Measurements from ENCODE around the gene WFDC11. TPM values are rescaled to one million over a fixed set of nuclear protein-coding genes. Genes with fewer than 3 reads are reported as not detected.
"Not testable (repeated sequence)": the region's sequence is repeated elsewhere in the genome, so short reads cannot be mapped to it uniquely, and the experiment has no call there.

WFDC11 gene
- total RNA-seq, result not detected in 2 replicates

DNA sequence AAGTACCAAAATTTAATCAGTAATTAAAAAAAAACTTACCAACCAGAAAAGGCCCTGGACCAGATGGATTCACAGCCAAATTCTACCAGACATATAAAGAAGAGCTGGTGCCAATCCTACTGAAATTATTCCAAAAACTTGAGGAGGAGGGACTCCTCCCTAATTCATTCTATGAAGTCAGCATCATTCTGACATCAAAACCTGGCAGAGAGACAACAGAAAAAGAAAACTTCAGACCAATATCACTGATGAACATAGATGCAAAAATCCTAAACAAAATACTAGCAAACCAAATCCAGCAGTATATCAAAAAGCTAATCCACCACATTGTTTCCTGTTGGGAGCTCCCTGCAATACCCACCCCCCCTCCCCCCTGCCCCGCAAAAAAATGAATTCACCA, at the start of gene WFDC11:
WFDC11 (minus strand) TSS at position 101 of the 400 bp plus-strand sequence. CDS start 19,639 bp downstream, outside the sequence.
- no peak for DNase-seq (ENCODE audit: low read depth)

GRCh38 chr20:45716141-45716688, 46.2 kb upstream of the WFDC11 start:
- DNase-seq (ENCODE audit: low read depth), result not testable (repeated sequence)

GRCh38 chr20:45704969-45705637, 35.1 kb upstream of the WFDC11 start, which contains the start of gene WFDC10B:
Gene WFDC10B (minus strand): TSS chr20:45705019. CDS start chr20:45685992, 19,027 bp downstream.
- DNase-seq (ENCODE audit: low read depth), result no peak

DNA sequence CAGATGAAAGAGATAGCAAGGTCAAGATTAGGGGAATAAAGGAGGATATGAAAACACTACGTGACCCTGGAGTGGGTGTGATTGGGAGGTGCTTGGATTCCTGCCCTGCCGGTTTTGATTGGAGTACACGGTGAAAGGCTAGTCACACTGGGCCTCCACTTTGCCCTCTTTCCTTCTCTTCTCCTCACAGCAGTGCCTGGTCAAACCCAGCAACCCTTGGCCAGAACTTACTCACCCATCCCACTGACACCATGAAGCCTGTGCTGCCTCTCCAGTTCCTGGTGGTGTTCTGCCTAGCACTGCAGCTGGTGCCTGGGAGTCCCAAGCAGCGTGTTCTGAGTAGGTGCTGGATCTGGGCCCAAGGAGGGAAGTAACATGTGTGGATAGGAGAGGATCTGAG, 31.8 kb upstream of the WFDC11 start, which contains the start of gene WFDC13:
WFDC13 (plus strand) TSS at position 166 of the 400 bp plus-strand sequence; CDS start at position 252, 86 bp downstream.
- DNase-seq (ENCODE audit: low read depth), result no peak

GRCh38 chr20:45701104-45701503, 31.1 kb upstream of the WFDC11 start:
- no peak for DNase-seq (ENCODE audit: low read depth)

- DNase-seq (ENCODE audit: low read depth), result no peak
Observed at GRCh38 chr20:45695496-45695895, 25.5 kb upstream of the WFDC11 start.

DNA sequence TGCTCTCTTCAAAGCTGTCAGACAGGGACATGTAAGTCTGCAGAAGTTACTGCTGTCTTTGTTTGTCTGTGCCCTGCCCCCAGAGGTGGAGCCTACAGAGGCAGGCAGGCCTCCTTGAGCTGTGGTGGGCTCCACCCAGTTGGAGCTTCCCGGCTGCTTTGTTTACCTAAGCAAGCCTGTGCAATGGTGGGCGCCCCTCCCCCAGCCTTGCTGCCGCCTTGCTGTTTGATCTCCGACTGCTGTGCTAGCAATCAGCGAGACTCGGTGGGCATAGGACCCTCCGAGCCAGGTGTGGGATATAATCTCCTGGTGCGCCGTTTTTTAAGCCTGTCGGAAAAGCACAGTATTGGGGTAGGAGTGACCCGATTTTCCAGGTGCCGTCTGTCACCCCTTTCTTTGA, 23.3 kb upstream of the WFDC11 start:
- DNase-seq (ENCODE audit: low read depth), result not testable (repeated sequence)

DNA sequence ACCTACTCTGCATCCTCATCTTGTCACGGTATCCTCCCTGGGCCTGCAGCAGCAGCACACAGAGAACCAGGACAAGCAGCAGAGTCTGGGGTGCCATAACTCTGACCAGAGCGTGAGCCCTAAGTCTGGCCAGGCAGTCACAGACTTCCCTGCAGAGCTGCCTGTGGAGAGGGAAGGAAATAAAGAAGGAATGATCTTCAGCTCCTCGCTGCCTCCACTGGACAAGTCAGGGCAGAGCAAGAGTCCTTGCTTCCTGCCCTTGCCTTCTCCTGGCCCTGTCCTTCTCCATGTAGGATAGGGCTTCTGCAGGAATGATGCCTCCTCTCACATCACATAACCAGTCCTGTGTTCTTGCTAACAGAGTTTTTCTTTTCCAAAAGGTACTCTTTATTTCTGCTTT, 15.9 kb upstream of the WFDC11 start:
- DNase-seq (ENCODE audit: low read depth), result no peak

- DNase-seq (ENCODE audit: low read depth), result no peak
Observed at GRCh38 chr20:45679650-45680049, 9.6 kb upstream of the WFDC11 start.

- DNase-seq (ENCODE audit: low read depth), result no peak
Observed at GRCh38 chr20:45672765-45673164, 2.7 kb upstream of the WFDC11 start.

GRCh38 chr20:45657038-45657437, 13.0 kb downstream of the WFDC11 start:
- not testable (repeated sequence) for DNase-seq (ENCODE audit: low read depth)

DNA sequence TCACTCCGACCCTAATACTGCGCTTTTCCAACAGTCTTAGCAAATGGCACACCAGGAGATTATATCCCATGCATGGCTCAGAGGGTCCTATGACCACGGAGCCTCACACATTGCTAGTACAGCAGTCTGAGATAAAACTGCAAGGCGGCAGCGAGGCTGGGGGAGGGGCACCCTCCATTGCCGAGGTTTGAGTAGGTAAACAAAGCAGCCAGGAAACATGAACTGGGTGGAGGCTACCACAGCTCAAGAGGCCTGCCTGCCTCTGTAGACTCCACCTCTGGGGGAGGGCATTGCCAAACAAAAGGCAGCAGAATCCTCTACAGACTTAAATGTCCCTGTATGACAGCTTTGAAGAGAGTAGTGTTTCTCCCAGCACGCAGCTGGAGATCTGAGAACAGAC, 18.3 kb downstream of the WFDC11 start:
- DNase-seq (ENCODE audit: low read depth), result not testable (repeated sequence)

- no peak for DNase-seq (ENCODE audit: low read depth)
Observed at GRCh38 chr20:45649312-45649863, 20.7 kb downstream of the WFDC11 start.

DNA sequence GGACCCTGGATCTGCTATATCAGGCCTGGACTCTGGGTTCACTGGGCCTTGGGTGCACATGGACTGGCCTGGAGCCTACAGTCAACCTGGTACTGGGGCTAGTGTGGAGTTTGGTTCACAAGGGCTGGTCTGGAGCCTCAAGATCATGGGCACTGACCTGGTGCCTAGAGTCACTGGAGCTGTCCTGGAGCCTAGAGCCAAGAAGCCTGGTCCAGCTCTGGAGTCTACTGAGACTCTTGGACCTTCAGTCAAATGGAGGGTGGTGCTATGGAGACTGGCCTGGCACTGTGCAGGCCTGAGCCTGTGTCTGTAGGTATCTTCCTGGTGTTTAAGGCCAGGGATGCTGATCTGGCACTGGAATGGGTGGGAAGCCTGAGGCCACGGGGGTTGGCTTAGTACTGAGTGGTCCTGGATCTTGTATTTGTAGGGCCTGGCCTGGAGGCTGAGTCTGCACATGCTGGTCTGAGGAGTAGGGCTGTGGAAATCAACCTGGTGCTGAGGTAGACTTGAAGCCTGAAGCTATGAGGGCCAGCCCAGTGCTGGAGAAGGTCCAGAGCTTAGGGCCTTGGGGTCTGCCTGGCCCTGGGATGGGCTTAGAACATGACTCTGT, 22.5 kb downstream of the WFDC11 start:
- DNase-seq (ENCODE audit: low read depth), result no peak

DNA sequence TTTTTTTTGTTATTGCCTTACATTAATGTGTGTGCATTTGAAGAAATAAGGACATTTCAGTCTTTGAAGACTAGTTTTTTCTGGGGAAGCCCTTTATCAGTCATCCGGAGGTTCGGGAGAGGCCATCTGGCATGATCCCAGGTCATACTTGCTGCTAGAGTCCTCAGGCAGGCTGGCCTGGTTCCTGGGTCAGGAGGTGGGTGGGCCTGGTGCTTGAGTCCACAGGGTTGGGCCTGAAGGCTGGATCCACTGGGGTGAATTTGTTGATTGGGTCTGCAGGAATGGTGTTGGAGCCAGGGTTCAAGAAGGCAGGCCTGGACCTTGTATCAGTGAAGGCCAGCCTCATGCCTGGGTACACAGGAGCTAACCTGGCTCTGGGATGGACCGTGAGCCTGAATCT, 23.2 kb downstream of the WFDC11 start:
- no peak for DNase-seq (ENCODE audit: low read depth)

DNA sequence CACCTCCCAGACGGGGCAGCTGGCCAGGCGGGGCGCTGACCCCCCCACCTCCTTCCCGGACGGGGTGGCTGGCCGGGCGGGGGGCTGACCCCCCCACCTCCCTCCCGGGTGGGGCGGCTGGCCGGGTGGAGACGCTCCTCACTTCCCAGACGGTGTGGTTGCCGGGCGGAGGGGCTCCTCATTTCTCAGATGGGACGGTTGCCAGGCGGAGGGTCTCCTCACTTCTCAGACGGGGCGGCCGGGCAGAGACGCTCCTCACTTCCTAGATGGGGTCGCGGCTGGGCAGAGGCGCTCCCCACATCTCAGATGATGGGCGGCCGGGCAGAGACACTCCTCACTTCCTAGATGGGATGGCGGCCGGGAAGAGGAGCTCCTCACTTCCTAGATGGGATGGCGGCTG, 24.2 kb downstream of the WFDC11 start:
- DNase-seq (ENCODE audit: low read depth), result not testable (repeated sequence)

- not testable (repeated sequence) for DNase-seq (ENCODE audit: low read depth)
Observed at GRCh38 chr20:45641076-45641475, 29.0 kb downstream of the WFDC11 start.

DNA sequence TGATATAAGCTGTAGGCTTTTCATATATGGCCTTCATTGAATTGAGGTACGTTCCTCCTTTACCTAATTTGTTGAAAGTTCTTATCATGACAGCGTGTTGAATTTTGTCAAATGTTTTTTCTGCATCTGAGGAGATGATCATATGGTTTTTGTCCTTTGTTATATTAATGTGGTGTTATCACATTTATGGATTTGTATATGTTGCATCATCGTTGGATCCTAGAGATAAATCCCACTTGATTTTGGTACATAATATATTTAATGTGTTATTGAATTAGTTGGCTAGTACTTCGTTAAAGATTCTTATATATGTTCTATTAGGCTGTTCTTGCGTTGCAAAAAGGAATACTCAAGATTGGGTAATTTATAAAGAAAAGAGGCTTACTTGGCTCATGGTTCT, 30.4 kb downstream of the WFDC11 start:
- no peak for DNase-seq (ENCODE audit: low read depth)

DNA sequence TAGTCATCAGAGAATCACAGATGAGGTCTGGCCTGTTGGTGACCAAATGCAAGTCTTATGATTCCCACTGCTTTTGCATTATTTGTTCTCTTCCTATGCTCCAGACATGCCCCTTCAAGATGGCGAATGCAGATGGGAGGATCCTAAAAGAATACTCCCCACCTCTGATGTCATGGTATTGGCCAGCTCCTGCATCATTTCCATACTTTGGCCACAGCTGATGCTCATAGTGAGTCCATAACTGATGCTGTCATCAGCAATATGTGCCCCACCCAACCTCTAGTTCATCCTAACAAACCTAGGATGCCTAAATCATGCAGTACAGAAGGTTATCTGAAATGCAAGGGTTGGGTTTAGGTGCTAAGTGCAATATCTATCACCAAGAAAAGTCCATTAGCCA, 33.5 kb downstream of the WFDC11 start:
- DNase-seq (ENCODE audit: low read depth), result no peak

DNA sequence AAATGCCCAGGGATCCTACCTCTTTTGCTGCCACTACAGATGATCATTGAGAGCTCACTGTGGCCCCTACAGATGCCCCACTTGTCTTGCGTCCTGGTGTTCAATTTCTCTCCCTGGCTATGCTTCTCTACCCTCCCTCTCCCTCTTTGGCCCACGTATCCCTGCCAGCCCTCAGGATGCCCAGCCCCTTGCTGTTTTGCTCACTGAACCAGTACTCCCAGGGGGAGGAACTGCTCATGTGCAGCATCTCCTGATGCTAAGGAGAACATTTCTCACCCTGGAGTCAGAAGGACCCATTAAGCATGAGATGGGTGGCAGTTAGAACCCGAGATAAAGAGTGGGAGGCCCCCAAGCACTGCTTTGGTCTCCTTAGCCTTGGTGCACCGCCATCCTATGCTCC, 38.9 kb downstream of the WFDC11 start, which contains the start of gene WFDC9:
WFDC9 (minus strand) TSS at position 101 of the 400 bp plus-strand sequence. CDS start 21,103 bp downstream, outside the sequence.
- no peak for DNase-seq (ENCODE audit: low read depth)

GRCh38 chr20:45630371-45630770, 39.7 kb downstream of the WFDC11 start:
- DNase-seq (ENCODE audit: low read depth), result no peak

DNA sequence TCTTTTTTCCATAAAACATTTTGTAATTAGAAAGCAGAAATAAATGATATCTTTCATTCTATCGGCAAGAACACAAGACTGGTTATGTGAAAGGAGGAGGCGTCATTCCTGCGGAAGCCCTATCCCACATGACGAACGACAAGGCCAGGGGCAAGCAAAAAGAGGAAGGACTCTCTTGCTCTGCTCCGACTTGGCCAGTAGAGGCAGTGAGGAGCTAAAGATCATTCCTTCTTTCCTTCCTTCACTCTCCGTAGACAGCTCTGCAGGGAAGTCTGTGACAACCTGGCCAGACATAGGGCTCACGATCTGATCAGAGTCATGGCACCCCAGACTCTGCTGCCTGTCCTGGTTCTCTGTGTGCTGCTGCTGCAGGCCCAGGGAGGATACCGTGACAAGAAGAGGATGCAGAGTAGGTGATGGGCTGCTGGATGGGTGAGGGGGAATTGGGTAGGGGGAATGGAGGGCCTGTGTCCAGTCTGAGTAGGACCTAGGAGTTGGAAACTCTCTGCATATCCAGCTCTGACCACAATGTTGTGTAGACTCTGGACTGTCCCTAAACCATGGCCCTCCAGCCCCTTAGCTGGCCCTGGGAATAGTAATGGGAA, 40.4 kb downstream of the WFDC11 start, which contains the start of gene WFDC10A:
WFDC10A (plus strand) TSS at position 244 of the 605 bp plus-strand sequence; CDS start at position 319, 75 bp downstream.
- DNase-seq (ENCODE audit: low read depth), result peak; percentile 42
